Activated CD8-positive, alpha-beta memory T cell treated with anti-CD3 and anti-CD28 coated beads, Interleukin-2, amount 50 U/mL, for 4 hours (primary cell): ENCODE data around the gene ZSWIM4.
"Not testable (repeated sequence)": the region's sequence is repeated elsewhere in the genome, so short reads cannot be mapped to it uniquely, and the experiment has no call there.

Experiments
- DNase-seq: peaks from one replicate; pipeline ENCODE4 v3.0.0-alpha.2; 2020

The ZSWIM4 gene

DNA sequence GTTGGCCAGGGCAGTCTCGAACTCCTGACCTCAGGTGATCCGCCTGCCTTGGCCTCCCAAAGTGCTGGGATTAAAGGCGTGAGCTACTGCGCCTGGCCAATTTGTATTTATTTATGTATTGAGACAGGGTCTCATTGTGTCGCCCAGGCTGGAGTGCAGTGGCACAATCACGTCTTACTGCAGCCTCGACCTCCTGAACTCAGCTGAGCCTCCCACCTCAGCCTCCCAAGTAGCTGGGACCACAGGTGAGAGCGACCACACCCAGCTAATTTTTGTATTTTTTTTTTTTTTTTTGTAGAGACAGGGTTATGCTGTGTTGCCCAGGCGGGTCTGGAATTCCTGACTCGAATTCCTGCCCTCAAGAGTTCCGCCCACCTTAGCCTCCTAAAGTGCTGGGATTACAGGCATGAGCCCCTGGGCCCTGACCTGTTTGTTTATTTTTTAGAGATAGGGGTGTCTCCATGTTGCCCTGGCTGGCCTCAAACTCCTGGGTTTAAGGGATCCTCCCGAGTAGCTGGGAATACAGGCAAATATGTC, 57.0 kb downstream of the ZSWIM4 start:
- not testable (repeated sequence) for DNase-seq

DNA sequence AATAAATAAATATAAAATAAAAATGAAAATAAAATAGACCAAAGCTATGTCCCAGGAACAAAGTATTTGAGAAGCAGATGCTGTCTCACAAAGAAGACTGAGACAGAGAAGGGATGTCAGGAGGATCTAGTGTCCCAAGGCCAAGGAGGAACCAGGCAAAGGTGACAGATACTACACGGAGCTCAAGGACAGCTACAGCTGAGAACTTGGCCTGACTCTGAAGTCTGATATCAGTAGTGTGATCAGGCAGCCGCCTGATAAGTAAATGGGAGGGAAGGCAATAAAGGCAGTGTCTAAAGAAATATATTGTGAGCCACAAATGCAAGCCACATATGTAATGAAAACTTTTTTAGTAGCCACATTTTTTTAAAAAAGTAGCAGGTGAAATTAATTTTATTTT, 61.3 kb downstream of the ZSWIM4 start:
- DNase-seq: no peak

DNA sequence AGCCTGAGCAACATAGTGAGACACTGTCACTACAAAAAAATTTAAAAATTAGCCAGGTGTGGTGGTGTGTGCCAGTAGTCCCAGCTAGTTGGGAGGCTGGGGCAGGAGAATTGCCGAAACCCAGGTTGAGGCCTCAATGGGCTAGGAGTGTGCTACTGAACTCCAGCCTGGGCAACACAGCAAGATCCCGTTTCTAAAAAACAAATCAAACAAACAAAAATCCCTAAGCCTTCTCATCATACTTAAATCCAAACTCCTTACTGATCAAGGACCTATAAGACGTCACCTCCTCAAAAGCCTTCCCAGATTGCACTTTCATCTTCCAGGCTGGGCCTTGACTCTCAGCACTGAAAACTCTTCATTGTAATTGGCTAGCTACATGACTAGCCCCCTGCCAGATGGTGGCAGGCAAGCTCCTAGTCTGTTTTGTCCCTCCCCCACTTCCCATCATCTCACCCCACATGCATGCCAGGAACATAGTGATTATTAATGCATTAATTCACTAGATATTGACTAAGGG, 64.2 kb downstream of the ZSWIM4 start:
- DNase-seq: no peak

DNA sequence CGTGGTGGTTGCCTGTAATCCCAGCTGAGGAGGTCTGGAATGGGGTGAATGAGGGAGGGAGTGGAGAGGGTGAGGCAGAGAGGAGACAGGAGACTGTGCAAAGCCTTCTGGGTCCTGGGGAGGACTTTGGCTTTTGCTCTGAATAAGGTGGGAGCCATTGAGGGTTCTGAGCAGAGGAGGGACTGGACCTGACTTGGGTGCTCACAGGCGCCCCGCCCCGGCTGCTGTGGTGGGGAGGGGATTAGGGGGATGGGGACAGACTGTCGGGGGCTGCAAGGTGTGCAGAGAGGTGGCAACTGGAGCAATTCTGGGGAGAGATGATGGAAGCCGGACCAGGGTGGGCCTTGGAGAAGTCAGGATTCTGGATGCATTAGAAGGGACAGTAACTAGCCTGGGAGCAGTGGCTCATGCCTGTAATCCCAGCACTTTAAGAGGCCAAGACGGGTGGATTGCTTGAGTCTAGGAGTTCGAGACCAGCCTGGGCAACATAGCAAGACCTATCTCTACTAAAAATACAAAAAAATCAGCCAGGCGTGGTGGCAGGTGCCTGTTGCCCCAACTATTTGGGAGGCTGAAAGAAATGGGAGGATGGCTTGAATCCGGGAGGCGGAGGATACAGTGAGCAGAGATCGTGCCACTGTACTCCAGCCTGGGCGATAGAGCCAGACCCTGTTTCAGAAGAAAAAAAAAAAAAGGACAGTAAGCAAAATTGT, 65.6 kb downstream of the ZSWIM4 start:
- no peak for DNase-seq

DNA sequence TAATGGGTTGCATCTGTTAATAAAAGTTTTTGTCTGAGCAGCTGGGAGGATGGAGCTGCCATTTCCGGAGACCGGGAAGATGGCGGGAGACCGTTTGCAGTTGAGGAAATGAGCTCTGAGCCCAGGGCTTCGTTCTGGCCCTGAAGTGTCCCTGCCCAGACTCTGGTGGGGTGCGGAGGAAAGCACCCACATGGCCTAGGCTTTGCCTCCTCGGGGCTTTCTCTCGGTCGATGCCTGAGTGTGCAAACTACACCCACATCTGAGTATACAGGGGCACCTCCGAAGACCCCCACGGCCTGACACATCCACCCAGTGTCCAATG, 66.1 kb downstream of the ZSWIM4 start:
- DNase-seq: peak; percentile 60

DNA sequence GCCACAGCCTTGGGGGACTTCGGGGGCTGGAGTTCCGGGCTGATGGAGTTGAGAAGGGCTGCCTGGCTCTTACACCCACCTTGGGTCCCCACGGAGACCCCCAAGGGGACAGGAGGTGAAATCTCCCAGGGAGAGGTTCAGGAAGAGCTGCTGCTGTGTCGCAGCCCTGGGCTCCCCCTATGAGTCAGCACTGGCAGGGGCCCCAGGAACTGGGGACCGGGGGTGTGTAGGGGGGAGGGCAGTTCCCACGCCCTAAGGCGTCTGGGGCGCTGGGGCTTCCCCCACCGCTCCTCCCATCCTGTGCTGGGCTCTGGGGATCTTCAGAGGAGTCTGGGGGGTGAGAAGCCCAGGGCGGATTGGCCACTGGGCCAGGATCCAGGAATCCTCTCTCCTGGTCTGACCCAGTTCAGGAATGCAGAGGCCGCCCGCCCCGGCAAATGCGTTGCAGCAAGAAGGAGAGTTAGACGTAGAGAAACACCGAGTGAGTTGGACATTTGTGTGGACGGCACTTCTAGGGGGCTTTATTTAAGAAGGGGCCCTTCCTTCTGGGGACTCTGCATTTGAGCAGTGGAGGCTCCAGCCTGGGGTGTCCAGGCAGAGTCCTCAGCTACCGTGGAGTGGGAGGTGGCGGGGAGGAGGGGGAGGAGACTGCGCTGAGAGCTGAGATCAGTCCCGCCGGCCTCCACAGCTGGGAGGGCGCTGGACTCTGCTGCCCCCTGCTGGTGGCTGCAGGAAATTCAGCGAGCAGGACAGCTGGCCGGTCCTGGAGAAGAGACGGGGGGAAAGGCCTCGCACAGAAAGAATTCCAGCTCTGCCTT, 66.7 kb downstream of the ZSWIM4 start:
- peak; percentile 87 for DNase-seq

DNA sequence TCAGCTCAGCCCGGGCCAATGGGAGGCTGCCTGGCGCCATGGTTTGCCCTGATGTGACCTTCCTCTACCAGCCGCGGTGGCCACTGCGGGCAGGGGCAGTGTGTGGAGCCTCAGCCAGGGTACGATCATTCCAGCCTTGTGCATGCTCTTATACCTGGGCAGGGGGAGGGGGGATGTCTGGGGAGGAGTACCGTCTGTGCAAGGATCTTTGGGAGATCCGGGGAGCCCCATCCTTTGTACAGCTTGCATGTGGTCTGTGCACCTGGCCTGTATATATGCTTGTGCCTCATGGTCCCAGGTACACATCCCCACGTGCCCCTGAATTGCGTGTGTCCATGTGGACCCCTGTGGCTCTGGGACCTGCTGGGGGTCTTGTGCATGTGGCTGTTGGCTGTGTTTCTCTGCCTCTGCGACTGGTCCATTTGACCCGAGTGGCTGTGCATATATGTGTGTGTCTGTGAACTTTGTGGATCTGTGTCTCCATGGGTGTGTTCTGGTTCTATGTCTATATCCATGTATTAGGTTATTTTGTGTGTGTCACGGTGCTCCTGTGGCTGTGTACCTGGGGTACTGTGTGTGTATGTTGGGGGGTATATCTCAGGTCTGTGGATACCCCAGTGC, 68.9 kb downstream of the ZSWIM4 start:
- no peak for DNase-seq

DNA sequence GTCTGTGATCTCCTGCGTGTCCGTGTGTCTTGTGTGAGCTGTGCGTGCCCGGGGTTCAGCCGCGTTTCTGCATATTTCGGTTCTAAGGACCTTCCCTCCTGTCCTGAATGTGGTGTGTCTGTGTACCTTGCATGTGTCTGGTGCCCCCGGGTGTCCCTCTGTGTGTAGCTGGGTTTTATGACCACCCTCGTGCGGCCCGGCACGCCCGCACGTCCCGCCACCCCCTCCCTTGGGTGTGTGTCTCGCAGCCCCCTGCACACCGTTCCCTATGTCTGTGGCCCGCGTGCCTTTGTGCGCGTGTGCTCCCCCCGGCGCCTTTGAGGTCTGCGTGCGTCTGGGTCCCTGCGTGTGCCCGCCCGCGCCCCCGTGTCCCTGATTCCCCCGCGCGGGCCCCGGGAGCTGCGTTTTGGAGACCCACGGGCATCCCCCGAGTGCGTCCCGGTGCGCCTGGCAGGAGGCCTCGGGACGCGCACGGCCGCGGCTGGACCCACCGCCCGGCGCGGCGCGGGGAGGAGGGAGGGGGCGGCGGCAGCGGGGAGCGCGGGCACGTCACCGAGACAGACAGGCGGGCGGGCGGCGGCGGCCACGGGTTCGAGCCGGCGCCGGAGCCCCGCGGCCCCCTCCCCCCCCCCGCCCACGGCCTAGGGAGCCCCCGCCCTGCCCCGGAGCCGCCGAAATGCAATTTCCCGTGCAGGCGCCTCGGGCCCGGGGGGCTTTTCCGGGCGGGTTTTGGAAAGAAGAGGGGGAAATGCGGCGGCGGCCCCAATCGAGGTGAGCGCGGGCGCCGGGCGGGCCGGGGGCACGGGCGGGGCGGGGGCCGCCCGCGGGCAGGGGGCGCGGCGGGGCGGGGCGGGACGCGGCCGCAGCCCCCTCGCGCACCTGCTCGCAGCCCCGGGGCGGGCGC, 69.7 kb downstream of the ZSWIM4 start:
- DNase-seq: no peak

DNA sequence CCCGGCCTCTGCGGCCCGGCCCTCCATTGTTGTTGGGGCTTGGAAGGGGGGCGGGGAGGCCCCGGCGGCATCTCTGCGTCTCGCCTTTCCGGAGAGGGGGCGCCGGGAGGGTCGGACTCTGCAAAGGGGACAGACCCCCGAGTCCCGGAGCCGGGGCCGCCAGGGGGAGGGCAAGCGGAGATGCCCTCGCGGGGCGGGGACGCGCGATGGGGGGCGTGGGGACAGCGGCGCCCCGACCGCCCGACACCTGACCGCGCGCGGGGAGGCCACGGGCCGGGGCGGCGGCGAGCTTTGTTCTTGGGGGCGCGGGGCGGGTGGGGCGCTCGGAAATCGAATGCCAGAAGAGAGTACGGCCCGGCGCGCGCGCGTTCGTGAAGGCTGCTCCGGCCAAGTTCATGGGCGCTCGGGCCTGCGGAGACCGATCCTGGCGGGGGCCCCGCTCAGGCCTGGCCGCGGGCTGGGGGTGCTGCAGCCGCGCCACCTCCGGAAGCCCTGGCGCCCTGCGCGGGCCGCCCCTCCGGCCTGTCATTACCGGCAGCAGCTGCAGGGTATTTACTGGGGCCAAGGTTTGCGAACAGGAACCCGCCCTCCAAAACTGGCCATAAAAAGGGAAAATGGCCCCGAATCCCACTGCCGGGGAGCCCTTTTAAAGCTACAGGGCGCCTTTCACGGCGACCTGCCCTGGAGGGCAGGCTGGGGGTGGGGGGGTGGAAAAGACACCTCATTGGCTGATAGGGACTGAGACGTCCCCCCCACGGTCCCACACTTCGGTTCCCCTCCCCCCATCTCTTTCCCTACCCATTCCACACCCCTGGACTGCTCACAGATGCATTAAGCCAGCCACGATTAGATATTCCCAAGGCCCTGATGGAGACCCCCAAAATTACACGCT, 70.6 kb downstream of the ZSWIM4 start:
- DNase-seq: no peak

DNA sequence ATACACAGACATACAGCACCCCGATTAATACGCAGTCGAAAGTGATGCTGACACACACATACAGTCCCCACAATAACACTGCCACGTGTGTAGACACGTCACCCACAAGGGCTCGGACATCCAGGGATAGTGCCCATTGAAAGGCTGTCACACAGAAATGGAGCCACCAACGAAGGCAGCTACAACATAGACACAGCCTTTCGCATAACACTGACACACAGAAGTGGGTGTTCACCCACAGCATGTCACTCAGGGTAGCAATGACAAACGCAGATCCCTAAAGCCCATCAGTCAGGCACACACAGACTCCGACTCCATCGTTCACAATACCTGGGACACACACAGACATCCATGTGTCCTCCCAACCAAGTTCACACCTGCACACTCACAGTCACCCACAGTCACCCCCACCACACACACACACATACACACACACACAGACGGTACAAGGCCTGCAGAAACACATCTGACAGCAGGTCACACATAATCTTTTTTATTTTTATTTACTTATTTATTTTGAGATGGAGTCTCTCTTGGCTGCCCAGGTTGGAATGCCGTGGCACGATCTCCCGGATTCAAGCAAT, 71.3 kb downstream of the ZSWIM4 start:
- DNase-seq: no peak

DNA sequence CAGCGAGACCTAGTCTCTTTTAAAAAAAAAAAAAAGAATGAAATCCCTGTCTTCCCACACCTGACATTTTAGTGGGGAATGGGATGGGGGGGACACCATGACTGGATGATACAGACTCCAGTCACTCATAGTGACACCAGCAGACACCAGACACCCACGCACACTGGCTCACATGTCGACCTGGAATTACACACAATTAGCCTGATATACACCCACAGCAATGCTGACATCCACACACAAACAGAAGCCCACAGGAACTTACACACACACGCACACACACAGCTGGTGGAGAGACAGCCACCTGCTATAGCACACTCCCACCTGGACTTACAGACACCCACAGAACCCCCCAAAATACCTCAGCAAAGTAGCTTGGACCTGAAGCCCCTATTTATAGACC, 73.4 kb downstream of the ZSWIM4 start:
- DNase-seq: no peak

DNA sequence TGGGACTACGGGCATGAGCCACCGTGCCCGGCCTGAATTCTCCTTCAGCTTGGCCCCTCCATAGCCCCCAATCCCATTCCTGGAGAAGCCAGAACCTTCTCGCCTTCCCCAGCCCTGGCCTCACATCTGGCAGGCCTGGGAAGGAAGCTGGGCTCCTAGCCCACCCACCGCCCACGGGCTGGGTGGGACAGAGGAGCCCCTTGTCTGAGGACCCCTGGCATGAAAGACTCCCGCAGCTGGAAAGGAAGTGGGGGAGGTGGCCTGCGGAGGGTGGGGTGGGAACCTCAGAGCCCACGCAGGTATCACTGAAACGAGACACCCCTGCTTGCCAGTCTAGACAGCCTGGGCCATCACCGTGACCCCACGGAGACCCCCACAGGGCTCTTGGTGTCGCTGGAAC, 74.0 kb downstream of the ZSWIM4 start:
- no peak for DNase-seq

DNA sequence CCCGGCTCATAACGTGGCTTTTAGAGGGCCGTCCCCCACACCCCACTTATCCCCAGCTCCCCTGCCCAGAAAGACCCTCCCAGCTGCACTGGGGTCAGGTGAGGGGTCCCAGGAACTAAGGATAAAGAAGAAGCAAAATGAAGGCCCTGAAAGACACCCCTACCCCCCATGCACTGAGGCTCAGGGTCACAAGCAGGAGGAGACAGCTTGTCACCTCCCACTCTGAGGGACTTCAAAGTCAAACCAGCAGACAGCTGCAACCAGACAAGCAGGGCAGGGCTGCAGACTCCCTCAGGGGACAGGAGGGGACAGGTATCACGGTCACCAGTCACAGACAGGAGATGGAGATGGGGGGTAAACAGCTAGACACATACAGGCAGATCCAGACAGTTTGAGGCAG, 75.6 kb downstream of the ZSWIM4 start:
- no peak for DNase-seq

DNA sequence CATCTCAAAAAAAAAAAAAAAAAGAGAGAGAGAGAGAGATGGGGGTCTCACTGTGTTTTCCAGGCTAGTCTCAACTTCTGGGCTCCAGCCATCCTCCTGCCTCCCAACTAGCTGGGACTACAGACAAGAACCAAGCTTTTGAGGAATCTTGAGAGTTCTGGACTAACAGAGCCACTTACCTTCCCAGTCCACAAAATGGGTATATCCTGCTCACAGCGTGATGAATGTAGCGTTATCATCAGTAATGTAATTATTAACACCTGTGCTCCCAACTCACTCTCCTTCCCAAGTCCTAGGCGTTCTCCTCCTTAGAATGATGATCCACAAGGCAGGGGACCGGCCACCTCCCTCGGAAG, 77.1 kb downstream of the ZSWIM4 start:
- DNase-seq: no peak

DNA sequence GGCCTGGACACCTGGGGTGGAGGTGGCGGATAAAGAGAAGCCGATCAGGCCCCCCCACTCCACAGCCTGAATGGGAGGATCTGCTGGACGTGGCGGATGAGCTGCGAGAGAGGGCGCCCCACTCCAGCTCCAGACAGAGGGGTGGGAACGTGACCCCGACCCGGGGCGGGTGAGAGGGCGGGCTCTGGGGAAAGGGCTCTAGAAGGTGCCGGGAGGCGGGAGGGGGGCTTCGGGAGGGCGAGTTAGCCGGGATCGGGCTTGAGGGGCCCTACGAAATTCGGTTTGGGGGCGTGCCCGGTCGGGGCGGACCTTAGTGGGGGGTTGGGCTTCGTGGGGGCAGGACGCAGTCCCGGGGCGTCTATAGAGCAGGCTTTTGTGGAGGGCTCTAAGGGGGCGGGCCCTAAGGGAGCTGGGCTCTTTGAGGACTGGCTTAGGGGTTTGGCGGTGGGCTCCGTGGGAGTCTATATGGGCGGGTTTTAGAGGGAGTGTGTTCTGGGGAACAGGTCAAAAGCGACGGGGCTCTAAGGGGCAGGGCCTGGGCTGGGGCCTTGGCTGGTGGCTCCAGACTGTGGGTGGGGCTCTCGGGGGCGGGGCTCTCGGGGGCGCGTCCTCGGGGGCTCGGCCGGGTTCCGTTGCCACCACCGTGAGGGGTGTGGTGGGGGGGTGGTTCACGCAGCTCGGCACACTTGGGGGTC, 77.6 kb downstream of the ZSWIM4 start:
- peak; percentile 54 for DNase-seq

DNA sequence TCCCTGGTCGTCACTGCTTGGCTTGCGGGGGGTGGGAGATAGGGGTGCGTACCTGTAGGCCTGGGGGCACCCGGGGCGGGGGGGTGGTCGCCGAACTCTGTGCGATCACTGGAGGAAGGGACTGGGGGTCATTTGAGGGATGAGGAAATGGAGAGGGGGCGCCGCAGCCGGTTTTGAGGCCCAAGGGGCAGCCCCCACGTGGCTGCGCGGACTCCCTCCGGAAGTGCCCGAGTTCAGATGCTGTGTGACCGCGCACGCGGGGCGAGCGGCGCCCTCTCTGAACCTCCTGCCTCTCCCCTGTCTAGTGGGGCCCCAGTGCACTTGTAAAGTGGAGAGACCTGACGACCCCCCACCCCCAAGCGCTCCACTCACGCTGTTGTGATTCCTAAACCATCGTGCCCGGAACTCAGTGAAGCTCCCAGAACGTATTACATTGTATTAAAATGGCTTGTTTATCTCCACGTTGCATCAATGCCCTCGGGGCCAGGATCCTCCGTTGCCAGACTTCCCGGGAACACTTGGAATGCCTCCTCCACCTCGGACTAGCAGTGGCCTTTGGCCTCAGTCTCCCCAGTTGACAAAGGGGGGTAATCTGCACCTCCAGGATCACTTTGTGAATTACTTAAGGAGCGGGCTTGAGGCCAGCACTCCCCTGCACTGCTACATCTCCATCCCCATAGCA, 78.7 kb downstream of the ZSWIM4 start:
- DNase-seq: no peak

DNA sequence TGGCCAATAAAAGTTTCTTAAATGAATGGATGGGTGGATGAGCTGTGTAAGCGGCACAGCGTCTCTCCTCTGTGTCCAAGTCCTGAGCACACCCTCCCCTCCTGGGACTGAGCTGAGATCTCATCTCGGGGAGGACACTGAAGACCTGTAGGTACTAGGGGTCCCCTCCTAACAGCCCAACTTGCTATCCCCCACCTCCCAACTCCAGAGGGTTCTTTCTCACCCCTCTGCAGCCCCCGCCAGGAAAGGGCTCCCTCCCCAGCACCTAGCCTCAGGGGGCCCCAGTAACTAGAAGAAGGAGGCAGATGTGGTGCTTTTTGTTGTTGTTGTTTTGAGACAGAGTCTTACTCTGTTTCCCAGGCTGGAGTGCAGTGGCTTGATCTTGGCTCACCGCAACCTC, 80.6 kb downstream of the ZSWIM4 start:
- DNase-seq: no peak

DNA sequence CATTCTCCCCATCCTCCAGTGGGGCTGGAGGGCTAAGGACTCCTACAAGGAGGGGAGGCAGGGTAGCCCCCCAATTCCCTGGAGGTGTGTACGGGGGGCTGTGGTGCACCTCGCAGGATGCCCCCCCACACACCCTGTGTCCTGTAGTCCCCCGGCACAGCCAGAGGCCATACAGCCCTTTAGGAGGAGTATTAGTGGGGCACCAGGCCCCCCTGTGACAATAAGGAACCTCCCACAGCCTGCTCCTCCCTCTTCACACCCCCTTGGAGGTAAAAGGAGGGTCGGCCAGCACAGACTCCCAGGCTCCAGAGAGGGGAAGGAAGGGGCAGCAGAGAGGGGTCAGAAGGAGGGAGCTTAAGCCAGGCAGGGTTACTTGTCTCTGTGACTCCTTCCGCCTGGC, 81.6 kb downstream of the ZSWIM4 start, which contains the start of gene NANOS3:
Gene NANOS3 (plus strand): TSS at position 301 of the 400 bp plus-strand sequence. CDS start 115 bp downstream, outside the sequence.
- no peak for DNase-seq

DNA sequence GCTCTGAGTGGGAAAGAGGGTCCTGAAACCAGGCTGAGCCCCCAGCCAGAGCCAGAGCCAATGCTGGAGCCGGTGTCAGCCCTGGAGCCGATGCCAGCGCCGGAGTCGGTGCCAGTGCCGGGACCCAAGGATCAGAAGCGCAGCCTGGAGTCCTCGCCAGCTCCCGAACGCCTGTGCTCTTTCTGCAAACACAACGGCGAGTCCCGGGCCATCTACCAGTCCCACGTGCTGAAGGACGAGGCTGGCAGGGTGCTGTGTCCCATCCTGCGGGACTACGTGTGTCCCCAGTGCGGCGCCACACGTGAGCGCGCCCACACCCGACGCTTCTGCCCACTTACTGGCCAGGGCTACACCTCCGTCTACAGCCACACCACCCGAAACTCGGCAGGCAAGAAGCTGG, 82.1 kb downstream of the ZSWIM4 start:
- no peak for DNase-seq
